Measurements from ENCODE around the gene FAM13C. TPM values are rescaled to one million over a fixed set of nuclear protein-coding genes. Genes with fewer than 3 reads are reported as not detected.
"Not testable (repeated sequence)": the region's sequence is repeated elsewhere in the genome, so short reads cannot be mapped to it uniquely, and the experiment has no call there.

Gene FAM13C
- total RNA-seq, 1 donor from 2014 or later: 10.1 TPM

DNA sequence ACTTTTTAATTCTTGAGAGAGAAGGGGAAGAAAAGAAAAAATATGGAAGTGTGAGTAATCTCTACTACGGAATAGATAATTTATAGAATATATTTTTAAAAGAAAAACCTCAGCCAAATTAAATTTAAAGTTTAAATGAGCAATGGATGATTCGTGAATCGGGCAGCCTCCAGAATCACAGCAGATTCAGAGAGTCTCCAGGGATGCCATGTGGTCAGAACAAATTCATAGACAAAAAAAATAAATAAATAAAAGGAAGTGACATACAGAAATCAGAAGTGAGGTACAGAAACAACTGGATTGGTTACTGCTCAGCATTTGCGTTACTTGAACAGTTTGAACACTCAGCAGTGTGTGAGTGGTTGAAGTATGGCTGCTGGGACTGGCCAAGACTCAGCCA is 132.9 kb downstream of the FAM13C start:
- no peaks in the 10 kb centered on the region for H3K27me3 Mint-ChIP-seq
- H3K27ac Mint-ChIP-seq: no peak overlapping the region
- TF ChIP-seq, protein P1, sequence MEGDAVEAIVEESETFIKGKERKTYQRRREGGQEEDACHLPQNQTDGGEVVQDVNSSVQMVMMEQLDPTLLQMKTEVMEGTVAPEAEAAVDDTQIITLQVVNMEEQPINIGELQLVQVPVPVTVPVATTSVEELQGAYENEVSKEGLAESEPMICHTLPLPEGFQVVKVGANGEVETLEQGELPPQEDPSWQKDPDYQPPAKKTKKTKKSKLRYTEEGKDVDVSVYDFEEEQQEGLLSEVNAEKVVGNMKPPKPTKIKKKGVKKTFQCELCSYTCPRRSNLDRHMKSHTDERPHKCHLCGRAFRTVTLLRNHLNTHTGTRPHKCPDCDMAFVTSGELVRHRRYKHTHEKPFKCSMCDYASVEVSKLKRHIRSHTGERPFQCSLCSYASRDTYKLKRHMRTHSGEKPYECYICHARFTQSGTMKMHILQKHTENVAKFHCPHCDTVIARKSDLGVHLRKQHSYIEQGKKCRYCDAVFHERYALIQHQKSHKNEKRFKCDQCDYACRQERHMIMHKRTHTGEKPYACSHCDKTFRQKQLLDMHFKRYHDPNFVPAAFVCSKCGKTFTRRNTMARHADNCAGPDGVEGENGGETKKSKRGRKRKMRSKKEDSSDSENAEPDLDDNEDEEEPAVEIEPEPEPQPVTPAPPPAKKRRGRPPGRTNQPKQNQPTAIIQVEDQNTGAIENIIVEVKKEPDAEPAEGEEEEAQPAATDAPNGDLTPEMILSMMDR (conservative IDR thresholded peaks at IDR 0.05): no peak
- no peak for DNase-seq (ENCODE audit: extremely low spot score, unreplicated experiment)
- H3K9me3 Mint-ChIP-seq: no peaks in the 10 kb centered on the region
- no peaks in the 10 kb centered on the region for H3K4me1 Mint-ChIP-seq (ENCODE audit: unreplicated experiment)
- H3K4me3 Mint-ChIP-seq: no peak overlapping the region
- H3K36me3 Mint-ChIP-seq: peaks cover 4% of the 10 kb centered on the region

DNA sequence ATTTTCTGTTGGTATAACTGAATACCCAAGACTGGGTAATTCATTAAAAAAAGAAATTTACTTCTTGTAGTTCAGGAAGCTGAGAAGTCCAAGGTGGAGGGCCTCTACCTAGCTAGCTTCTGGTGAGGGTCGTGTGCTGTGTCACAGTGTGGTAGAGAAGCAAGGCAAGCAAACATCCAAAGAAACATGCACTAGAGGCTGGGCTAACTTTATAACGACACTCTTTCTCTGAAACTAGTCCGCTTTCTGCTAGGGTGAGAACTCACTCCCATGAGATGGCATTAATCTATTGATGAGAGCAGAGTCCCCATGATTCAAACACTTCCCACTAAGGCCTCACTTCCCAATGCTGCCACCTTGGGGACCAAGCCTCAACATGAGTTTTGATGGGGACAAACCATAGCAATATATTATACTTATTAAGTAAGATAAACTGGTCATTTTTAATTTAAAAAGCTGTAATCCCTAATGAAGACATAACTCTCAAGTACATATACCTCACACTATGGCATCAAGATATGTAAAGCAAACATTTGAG is 135.1 kb downstream of the FAM13C start:
- Mint-ChIP-seq H3K36me3 (peaks cover 4% of the 10 kb centered on the region), H3K9me3 (no peaks in the 10 kb centered on the region), H3K27ac (no peak overlapping the region), H3K27me3 (no peaks in the 10 kb centered on the region), H3K4me3 (no peak overlapping the region), H3K4me1 (ENCODE audit: unreplicated experiment) (no peaks in the 10 kb centered on the region)
- DNase-seq (ENCODE audit: extremely low spot score, unreplicated experiment): no peak
- TF ChIP-seq, protein P1 (conservative IDR thresholded peaks at IDR 0.05): no peak

DNA sequence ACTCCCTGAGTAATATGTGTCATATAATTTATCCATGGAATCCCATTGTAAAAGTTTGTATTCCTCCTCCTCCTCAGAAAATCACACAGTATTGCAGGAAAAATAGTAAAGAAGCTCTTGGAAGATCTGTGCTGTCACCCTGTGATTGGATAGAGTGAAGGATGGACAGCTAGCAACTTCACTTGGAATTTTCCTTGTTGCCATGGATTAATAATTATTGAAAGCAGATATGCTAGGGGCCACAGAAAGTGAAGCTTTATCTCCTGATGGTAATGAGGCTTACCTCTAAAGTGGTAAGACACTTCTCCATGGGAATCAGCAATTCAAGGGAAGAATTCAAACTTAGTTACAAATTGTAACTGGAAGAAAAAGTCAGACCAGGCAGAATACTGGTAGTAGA is 137.1 kb downstream of the FAM13C start:
- H3K9me3 Mint-ChIP-seq: no peaks in the 10 kb centered on the region
- H3K27me3 Mint-ChIP-seq: no peaks in the 10 kb centered on the region
- DNase-seq (ENCODE audit: extremely low spot score, unreplicated experiment): no peak
- TF ChIP-seq, protein P1 (conservative IDR thresholded peaks at IDR 0.05): no peak
- H3K36me3 Mint-ChIP-seq: peaks cover 4% of the 10 kb centered on the region
- peaks cover 7% of the 10 kb centered on the region for H3K4me1 Mint-ChIP-seq (ENCODE audit: unreplicated experiment)
- no peak overlapping the region for H3K4me3 Mint-ChIP-seq
- H3K27ac Mint-ChIP-seq: no peak overlapping the region

DNA sequence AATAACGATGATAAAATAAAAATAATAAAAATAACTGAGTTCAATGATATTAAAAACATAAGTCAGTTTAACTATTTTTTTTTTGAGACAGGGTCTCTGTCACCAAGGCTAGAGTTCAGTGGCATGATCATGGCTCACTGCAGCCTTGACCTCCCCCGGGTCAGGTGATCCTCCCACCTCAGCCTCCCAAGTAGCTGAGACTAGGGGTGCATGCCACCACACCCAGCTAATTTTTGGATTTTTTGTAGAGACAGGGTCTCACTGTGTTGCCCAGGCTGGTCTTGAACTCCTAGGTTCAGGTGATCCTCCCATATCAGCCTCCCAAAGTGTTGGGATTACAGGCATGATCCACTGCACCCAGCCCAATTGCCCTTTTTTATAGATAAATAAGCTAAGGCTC is 138.8 kb downstream of the FAM13C start:
- H3K27ac Mint-ChIP-seq; H3K9me3 Mint-ChIP-seq; H3K27me3 Mint-ChIP-seq; H3K4me1 Mint-ChIP-seq (ENCODE audit: unreplicated experiment); DNase-seq (ENCODE audit: extremely low spot score, unreplicated experiment); H3K4me3 Mint-ChIP-seq; H3K36me3 Mint-ChIP-seq: not testable (repeated sequence)

DNA sequence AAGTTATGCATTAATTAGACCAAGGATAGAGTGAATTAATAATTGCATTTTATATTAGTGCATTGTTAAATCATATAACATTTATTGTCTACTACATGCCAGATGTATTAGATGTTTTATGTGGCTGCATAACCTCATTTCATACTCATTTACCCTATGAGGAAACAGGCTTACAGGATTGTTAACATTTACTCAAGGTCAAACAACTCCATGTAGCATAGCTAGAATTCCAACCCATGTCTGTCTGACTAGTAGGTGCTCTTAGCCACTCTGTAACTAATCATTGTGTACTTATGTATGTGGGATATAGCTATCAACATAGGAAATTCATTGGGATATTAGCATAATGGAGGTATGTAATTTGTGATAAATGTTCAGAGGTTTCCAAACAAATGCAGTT is 139.6 kb downstream of the FAM13C start:
- H3K9me3 Mint-ChIP-seq: no peaks in the 10 kb centered on the region
- H3K4me1 Mint-ChIP-seq (ENCODE audit: unreplicated experiment): peaks cover 7% of the 10 kb centered on the region
- no peak for DNase-seq (ENCODE audit: extremely low spot score, unreplicated experiment)
- TF ChIP-seq, protein P1 (conservative IDR thresholded peaks at IDR 0.05): no peak
- H3K27me3 Mint-ChIP-seq: no peaks in the 10 kb centered on the region
- peaks cover 4% of the 10 kb centered on the region for H3K36me3 Mint-ChIP-seq
- H3K27ac Mint-ChIP-seq: no peak overlapping the region
- no peak overlapping the region for H3K4me3 Mint-ChIP-seq

DNA sequence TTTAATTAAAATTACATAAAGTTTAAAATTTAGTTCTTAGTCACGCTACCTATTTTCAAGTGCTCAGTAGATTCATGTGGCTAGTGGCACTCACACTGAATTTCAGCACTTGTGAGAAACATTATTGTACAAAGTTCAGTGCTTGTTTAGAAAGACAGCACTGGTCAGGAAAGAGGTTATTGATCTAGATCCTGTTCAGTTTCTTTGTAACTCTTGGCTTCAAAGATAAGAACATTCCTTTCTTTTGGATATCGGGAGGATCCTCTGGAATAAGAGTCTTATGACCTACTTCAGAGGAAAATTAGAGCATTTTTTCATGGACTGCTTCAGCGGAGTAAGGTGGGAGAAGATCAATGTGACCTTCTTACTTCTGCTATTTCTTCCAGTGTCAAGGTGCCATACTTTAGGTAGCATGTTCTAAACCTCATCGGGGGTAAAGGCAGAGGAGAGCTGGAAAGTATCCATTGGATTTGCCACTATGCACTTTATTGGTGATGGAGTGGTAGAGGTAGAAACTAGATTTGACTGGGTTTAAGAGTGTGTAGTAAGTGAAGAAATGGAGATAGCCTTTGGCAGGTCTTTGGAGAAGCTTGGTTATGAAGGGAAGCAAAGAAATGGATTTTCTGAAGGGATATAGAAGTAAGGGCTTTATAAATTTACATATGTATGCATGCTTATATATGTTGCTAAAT is 146.0 kb downstream of the FAM13C start:
- Mint-ChIP-seq H3K36me3 (no peaks in the 10 kb centered on the region), H3K27me3 (no peaks in the 10 kb centered on the region)
- TF ChIP-seq, protein P1 (conservative IDR thresholded peaks at IDR 0.05): no peak

More for the DNA sequence above, 146.0 kb downstream of the FAM13C start:
- no peak for DNase-seq (ENCODE audit: extremely low spot score, unreplicated experiment)
- H3K4me1 Mint-ChIP-seq (ENCODE audit: unreplicated experiment): peaks cover 2% of the 10 kb centered on the region
- no peaks in the 10 kb centered on the region for H3K9me3 Mint-ChIP-seq
- no peak overlapping the region for H3K4me3 Mint-ChIP-seq
- no peak overlapping the region for H3K27ac Mint-ChIP-seq

Measured in type B pancreatic cell (in vitro differentiated cells).